Left ventricle myocardium superior (tissue), 1 donor: Measurements from ENCODE around the gene DPM2. TPM values are rescaled to one million over a fixed set of nuclear protein-coding genes. Genes with fewer than 3 reads are reported as not detected.
A peak's percentile ranks its signal among the peaks of the same experiment; 100 is the strongest.

ENCODE experiments used
- ATAC-seq: fragments of 200-7000 bp; cut with Tn5 transposase; one replicate; pipeline ENCODE4 v1.9.1; 2020; ENCODE audit warnings: mild to moderate bottlenecking, moderate library complexity
- DNase-seq: peaks from one replicate; pipeline ENCODE4 v3.0.0-alpha.2; 2020
- intact Hi-C: fragments of 100-400 bp; cut with micrococcal nuclease; formaldehyde crosslinking; loops from one replicate; pipeline ENCODE4 v1.11.0; 2022
- total RNA-seq: library from RNA; stranded (reverse); fragmentation: NEBNext Ultra II Directional; extraction: Animal tissue kit (Norgen Biotek cat#: 25700); gene quantifications from one replicate; pipeline ENCODE4 v1.2.1, GENCODE V29; 2021
- donor health status: DM: no; HTN: yes; CAD: no; lungs with severe emphysema.

DPM2 gene
- total RNA-seq, 1 donor from 2014 or later, result 11.1 TPM

- intact Hi-C loops, result no loop called here
- ATAC-seq (no peak), DNase-seq (no peak)
These were observed 22.9 kb upstream of the DPM2 start for GRCh38 chr9:127960410-127961154.

- intact Hi-C loops, result no loop called here
- DNase-seq (no peak), ATAC-seq (no peak)
These were observed 22.3 kb upstream of the DPM2 start for GRCh38 chr9:127959841-127960409.

- no peak for DNase-seq
- intact Hi-C loops, result no loop called here
These were observed 21.7 kb upstream of the DPM2 start for GRCh38 chr9:127959398-127959797.

GRCh38 chr9:127958728-127959127 is 21.1 kb upstream of the DPM2 start:
- no peak for ATAC-seq
- DNase-seq, result no peak
- intact Hi-C loops, result no loop called here

More at GRCh38 chr9:127959398-127959797, 21.7 kb upstream of the DPM2 start:
- ATAC-seq, result no peak

GRCh38 chr9:127955294-127956015 is 17.8 kb upstream of the DPM2 start:
- intact Hi-C loops, result no loop called here
- ATAC-seq (peak; percentile 85), DNase-seq (peak; percentile 69)

GRCh38 chr9:127954831-127955293 is 17.2 kb upstream of the DPM2 start:
- intact Hi-C loops, result no loop called here
- DNase-seq (no peak), ATAC-seq (no peak)

GRCh38 chr9:127953768-127954505 is 16.3 kb upstream of the DPM2 start:
- ATAC-seq (no peak), DNase-seq (no peak)
- intact Hi-C loops, result no loop called here

GRCh38 chr9:127953154-127953553 is 15.5 kb upstream of the DPM2 start:
- intact Hi-C loops, result no loop called here
- ATAC-seq, result no peak
- DNase-seq, result no peak

GRCh38 chr9:127950513-127951289 is 13.0 kb upstream of the DPM2 start:
- peak; percentile 66 for ATAC-seq
- intact Hi-C loops, result no loop called here
- peak; percentile 77 for DNase-seq

- intact Hi-C loops, result no loop called here
- peak; percentile 57 for ATAC-seq
These were observed 12.3 kb upstream of the DPM2 start for GRCh38 chr9:127949827-127950512.

GRCh38 chr9:127947841-127948710 is 10.4 kb upstream of the DPM2 start:
- intact Hi-C loops, result no loop called here
- ATAC-seq (no peak), DNase-seq (no peak)

More at GRCh38 chr9:127949827-127950512, 12.3 kb upstream of the DPM2 start:
- no peak for DNase-seq

- ATAC-seq (no peak), DNase-seq (no peak)
- intact Hi-C loops, result no loop called here
These were observed 9.1 kb upstream of the DPM2 start for GRCh38 chr9:127946728-127947127.

- intact Hi-C loops, result no loop called here
- ATAC-seq (no peak), DNase-seq (no peak)
These were observed 8.3 kb upstream of the DPM2 start for GRCh38 chr9:127945942-127946341.

- intact Hi-C loops, result no loop called here
- DNase-seq, result no peak
- ATAC-seq, result no peak
These were observed 7.7 kb upstream of the DPM2 start for GRCh38 chr9:127945338-127945737.

GRCh38 chr9:127944586-127945218 is 7.0 kb upstream of the DPM2 start:
- ATAC-seq (no peak), DNase-seq (no peak)
- intact Hi-C loops, result no loop called here

- ATAC-seq, result peak; percentile 77
- peak; percentile 91 for DNase-seq
- intact Hi-C loops, result no loop called here
These were observed 6.1 kb upstream of the DPM2 start for GRCh38 chr9:127943731-127944144.
